HEK293T (cell line): ENCODE measurements around the gene ERCC5.

Source experiments
- CTCF ChIA-PET: fragments of 350-600 bp; formaldehyde crosslinking; extraction: SDS; loops from one replicate; lab custom pipeline; 2021; ENCODE audit warnings: antibody characterized with exemption, inconsistent platforms; lab: Yijun Ruan, JAX
- POLR2A ChIA-PET: fragments of 350-600 bp; formaldehyde crosslinking; extraction: SDS; loops from one replicate; lab custom pipeline; 2020; ENCODE audit warnings: antibody characterized with exemption, inconsistent platforms; lab: Yijun Ruan, JAX
- DNase-seq: peaks from one replicate; pipeline ENCODE4 v3.0.0; 2012; ENCODE audit warnings: mixed read lengths; ENCODE audit errors: extremely low spot score
- ARNT ChIP-seq: fragments of 450-650 bp; IDR thresholded peaks from 2 replicates; pipeline ENCODE4 v1.6.1; 2017; ENCODE audit warnings: mild to moderate bottlenecking
- BHLHE40 ChIP-seq: fragments of 450-650 bp; IDR thresholded peaks from 2 replicates; pipeline ENCODE4 v1.6.1; 2016; ENCODE audit warnings: mild to moderate bottlenecking, moderate library complexity, borderline replicate concordance
- CTBP1 ChIP-seq: fragments of 450-650 bp; IDR thresholded peaks from 2 replicates; pipeline ENCODE4 v1.6.1; 2016; ENCODE audit warnings: borderline replicate concordance
- ELF4 ChIP-seq: fragments of 450-650 bp; IDR thresholded peaks from 2 replicates; pipeline ENCODE4 v1.6.1; 2017; ENCODE audit warnings: antibody characterized with exemption
- FOXA1 ChIP-seq: fragments of 450-650 bp; IDR thresholded peaks from 2 replicates; pipeline ENCODE4 v1.6.1; 2016; ENCODE audit warnings: mild to moderate bottlenecking
- FOXK2 ChIP-seq: fragments of 450-650 bp; IDR thresholded peaks from 2 replicates; pipeline ENCODE4 v1.6.1; 2016; ENCODE audit warnings: mild to moderate bottlenecking
- FOXM1 ChIP-seq: fragments of 450-650 bp; IDR thresholded peaks from 2 replicates; pipeline ENCODE4 v1.6.1; 2017; ENCODE audit warnings: mild to moderate bottlenecking, borderline replicate concordance
- HDGF ChIP-seq: fragments of 450-650 bp; IDR thresholded peaks from 2 replicates; pipeline ENCODE4 v1.6.1; 2017; ENCODE audit warnings: antibody characterized with exemption, borderline replicate concordance
- L3MBTL2 ChIP-seq: fragments of 450-650 bp; conservative IDR thresholded peaks from 2 replicates; pipeline ENCODE4 v1.6.1; 2016; ENCODE audit warnings: mild to moderate bottlenecking
- LEF1 ChIP-seq: fragments of 450-650 bp; IDR thresholded peaks from 2 replicates; pipeline ENCODE4 v1.6.1; 2017; ENCODE audit warnings: mild to moderate bottlenecking, borderline replicate concordance
- NFRKB ChIP-seq: fragments of 450-650 bp; IDR thresholded peaks from 2 replicates; pipeline ENCODE4 v1.6.1; 2016; ENCODE audit warnings: mild to moderate bottlenecking, moderate library complexity
- PKNOX1 ChIP-seq: fragments of 450-650 bp; IDR thresholded peaks from 2 replicates; pipeline ENCODE4 v1.6.1; 2016
- SP1 ChIP-seq: fragments of 450-650 bp; IDR thresholded peaks from 2 replicates; pipeline ENCODE4 v1.6.1; 2017
- SUZ12 ChIP-seq: fragments of 450-650 bp; IDR thresholded peaks from 2 replicates; pipeline ENCODE4 v1.6.1; 2016; ENCODE audit warnings: mild to moderate bottlenecking
- TARDBP ChIP-seq: fragments of 450-650 bp; IDR thresholded peaks from 2 replicates; pipeline ENCODE4 v1.6.1; 2016
- ZNF384 ChIP-seq: fragments of 450-650 bp; IDR thresholded peaks from 2 replicates; pipeline ENCODE4 v1.6.1; 2016

The ERCC5 gene

GRCh38 chr13:102902789-102903347 lies 57.0 kb downstream of the ERCC5 start:
- no peak for DNase-seq
- ChIA-PET CTCF (no interaction called here), POLR2A (no interaction called here)
- TF ChIP-seq HDGF (no peak), BHLHE40 (no peak), TARDBP (no peak), PKNOX1 (no peak), FOXA1 (no peak)

- ChIA-PET CTCF (no interaction called here), POLR2A (no interaction called here)
- TF ChIP-seq ARNT = no peak
- no peak for TF ChIP-seq SP1
- no peak for TF ChIP-seq HDGF
- no peak for TF ChIP-seq BHLHE40
- TF ChIP-seq NFRKB = no peak
- TF ChIP-seq L3MBTL2 = no peak
- no peak for TF ChIP-seq FOXA1
- no peak for TF ChIP-seq FOXM1
- no peak for TF ChIP-seq TARDBP
- DNase-seq = peak; percentile 6
Observed at GRCh38 chr13:102903659-102904407, 58.0 kb downstream of the ERCC5 start.

DNA sequence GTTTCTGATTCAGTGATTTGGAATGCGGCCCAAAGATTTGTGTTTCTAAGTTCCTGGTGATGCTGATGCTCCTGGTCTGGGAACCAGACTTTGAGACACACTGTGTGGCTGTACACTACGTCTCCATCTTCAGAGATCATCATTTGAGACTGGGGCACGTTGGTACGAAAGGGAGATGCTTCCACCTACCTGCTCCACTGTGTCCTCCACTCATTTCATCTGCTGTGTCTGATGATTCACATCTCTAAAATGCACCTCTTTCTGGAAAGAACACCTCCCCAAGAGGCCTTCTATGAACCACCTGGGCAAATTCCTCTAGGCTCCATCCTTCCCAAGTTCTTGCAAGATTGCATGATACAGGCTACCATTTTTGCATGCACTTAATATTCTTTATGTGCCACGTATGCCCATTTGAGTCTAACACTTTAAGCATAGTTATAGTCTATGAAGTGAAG lies 58.6 kb downstream of the ERCC5 start:
- CTCF ChIA-PET = interaction anchor here (0.6 kb wide), 1 partner anchor 1888 kb away, joined by 3 read pairs; no protein-coding TSS in a partner anchor

DNA sequence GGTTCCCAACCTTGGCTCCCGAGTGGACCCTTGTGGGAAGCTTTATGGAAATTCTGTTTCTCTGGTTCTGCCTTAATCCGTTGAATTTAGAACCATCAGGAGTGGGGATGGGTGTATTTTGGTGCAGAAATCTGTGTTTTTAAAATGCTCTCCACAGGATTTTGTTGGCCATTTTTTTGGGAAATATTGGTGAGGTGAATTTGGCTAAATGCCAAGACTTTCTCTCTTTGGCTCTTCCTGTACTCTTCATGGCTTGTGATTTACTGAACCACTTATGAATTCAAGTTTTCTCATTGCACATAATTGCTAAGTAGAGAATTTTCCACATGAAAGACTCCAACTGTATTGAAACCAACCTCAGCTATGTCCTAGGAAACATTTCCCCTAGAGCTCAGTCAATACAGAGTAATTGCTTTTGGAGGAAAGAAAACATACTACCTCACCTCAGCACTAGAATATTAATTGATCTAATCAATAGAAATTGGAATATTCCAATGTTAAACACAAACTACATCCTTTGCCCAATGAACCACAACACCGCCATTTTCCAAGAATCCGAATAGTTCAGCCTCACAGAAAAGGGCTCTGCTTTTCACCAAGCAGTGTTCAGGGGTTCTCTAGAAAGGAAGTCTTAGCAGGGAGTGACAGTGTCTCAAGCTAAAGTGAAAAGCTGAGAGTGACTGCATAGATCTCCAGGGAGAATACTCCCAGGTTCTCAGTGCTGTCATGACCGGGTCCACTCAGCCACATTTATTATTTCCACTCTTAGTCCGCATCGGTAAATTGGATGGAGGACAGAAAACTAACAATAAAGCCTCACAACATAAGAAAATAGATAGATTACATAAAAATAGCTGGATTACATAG lies 60.3 kb downstream of the ERCC5 start:
- DNase-seq = no peak
- CTCF ChIA-PET = no interaction called here
- POLR2A ChIA-PET = no interaction called here
- TF ChIP-seq ELF4 = no peak
- no peak for TF ChIP-seq LEF1
- no peak for TF ChIP-seq PKNOX1
- no peak for TF ChIP-seq ARNT
- TF ChIP-seq FOXM1 = no peak
- TF ChIP-seq NFRKB = no peak
- TF ChIP-seq BHLHE40 = no peak
- no peak for TF ChIP-seq L3MBTL2
- no peak for TF ChIP-seq HDGF
- TF ChIP-seq FOXA1 = no peak
- TF ChIP-seq FOXK2 = no peak
- no peak for TF ChIP-seq ZNF384

More for the DNA sequence above, 58.6 kb downstream of the ERCC5 start:
- no peak for DNase-seq
- TF ChIP-seq TARDBP = no peak
- TF ChIP-seq LEF1 = no peak
- no peak for TF ChIP-seq NFRKB
- TF ChIP-seq ARNT = no peak
- no peak for TF ChIP-seq HDGF
- TF ChIP-seq ELF4 = no peak
- no peak for TF ChIP-seq ZNF384
- no peak for TF ChIP-seq SUZ12
- TF ChIP-seq CTBP1 = no peak
- TF ChIP-seq PKNOX1 = no peak
- TF ChIP-seq FOXK2 = no peak
- TF ChIP-seq FOXM1 = no peak
- POLR2A ChIA-PET = no interaction called here

GRCh38 chr13:102907016-102907756 lies 61.4 kb downstream of the ERCC5 start:
- POLR2A ChIA-PET = no interaction called here
- TF ChIP-seq L3MBTL2 (no peak), ARNT (no peak), LEF1 (no peak), ZNF384 (no peak), ELF4 (no peak), SP1 (no peak), SUZ12 (no peak), TARDBP (no peak), CTBP1 (no peak), FOXM1 (no peak), FOXK2 (no peak), NFRKB (no peak), FOXA1 (no peak)
- CTCF ChIA-PET = no interaction called here
- DNase-seq = no peak
